ENCODE measurements around the gene TRAPPC2L. TPM values are rescaled to one million over a fixed set of nuclear protein-coding genes. Genes with fewer than 3 reads are reported as not detected.

TRAPPC2L gene
- total and polyA plus RNA-seq, 2 of the 13 experiments (the other 11 are each of a cell fraction or from before 2014, with no cell fraction given), result 96.3 to 107 TPM

- TF ChIP-seq CHD4 (IDR thresholded peaks at IDR 0.05; ENCODE audit: borderline replicate concordance, low read length) (no peak), JUNB (CRISPR knock-in tag; IDR thresholded peaks at IDR 0.05; ENCODE audit: borderline replicate concordance) (no peak), KAT2B (IDR thresholded peaks at IDR 0.05; ENCODE audit: borderline replicate concordance, low read depth, low read length) (no peak), CBFB (CRISPR knock-in tag; IDR thresholded peaks at IDR 0.05) (peak; percentile 76; the same call in 1 of the 2 replicates), ZNF34 (CRISPR knock-in tag; IDR thresholded peaks at IDR 0.05; ENCODE audit: borderline replicate concordance) (peak; percentile 18; the same call in 1 of the 2 replicates), KLF6 (CRISPR knock-in tag; IDR thresholded peaks at IDR 0.05) (peak; percentile 64; the same call in 1 of the 2 replicates), ZNF589 (CRISPR knock-in tag; conservative IDR thresholded peaks at IDR 0.05) (peak; percentile 61; the same call in 1 of the 2 replicates), MLLT10 (CRISPR knock-in tag; IDR thresholded peaks at IDR 0.05) (no peak), CBX1 (IDR thresholded peaks at IDR 0.05; ENCODE audit: low read depth) (peak; percentile 68), ZNF317 (CRISPR knock-in tag; IDR thresholded peaks at IDR 0.05) (peak; percentile 83), ZNF672 (CRISPR knock-in tag; IDR thresholded peaks at IDR 0.05) (no peak), ZNF549 (CRISPR knock-in tag; IDR thresholded peaks at IDR 0.05) (no peak), CHD2 (IDR thresholded peaks at IDR 0.05; ENCODE audit: low read depth, low read length) (no peak), ZNF879 (CRISPR knock-in tag; IDR thresholded peaks at IDR 0.05) (no peak), KDM6A (CRISPR knock-in tag; IDR thresholded peaks at IDR 0.05; ENCODE audit: low read depth) (no peak), KDM4B (CRISPR knock-in tag; IDR thresholded peaks at IDR 0.05) (no peak; the same call in 1 of the 2 replicates), IRX3 (CRISPR knock-in tag; IDR thresholded peaks at IDR 0.05; ENCODE audit: borderline replicate concordance, low read depth) (no peak), FOXM1 (CRISPR knock-in tag; IDR thresholded peaks at IDR 0.05) (no peak), MYNN (CRISPR knock-in tag; IDR thresholded peaks at IDR 0.05; ENCODE audit: low read depth) (peak; percentile 64; the same call in 1 of the 2 replicates), ZNF761 (CRISPR knock-in tag; conservative IDR thresholded peaks at IDR 0.05) (peak; percentile 56; the same call in 1 of the 2 replicates), GZF1 (CRISPR knock-in tag; IDR thresholded peaks at IDR 0.05) (peak; percentile 77; the same call in 1 of the 2 replicates), KDM3A (CRISPR knock-in tag; IDR thresholded peaks at IDR 0.05; ENCODE audit: low read depth) (peak; percentile 31; the same call in 1 of the 2 replicates), ZNF329 (CRISPR knock-in tag; IDR thresholded peaks at IDR 0.05; ENCODE audit: low read depth) (no peak), ZNF225 (CRISPR knock-in tag; IDR thresholded peaks at IDR 0.05) (0 out of 2 replicates have a peak, but pooled peaks have one; percentile 25), NCOA5 (CRISPR knock-in tag; IDR thresholded peaks at IDR 0.05) (no peak), HDAC1 (CRISPR knock-in tag; IDR thresholded peaks at IDR 0.05) (peak; percentile 89)
- TF ChIP-seq, protein P1, sequence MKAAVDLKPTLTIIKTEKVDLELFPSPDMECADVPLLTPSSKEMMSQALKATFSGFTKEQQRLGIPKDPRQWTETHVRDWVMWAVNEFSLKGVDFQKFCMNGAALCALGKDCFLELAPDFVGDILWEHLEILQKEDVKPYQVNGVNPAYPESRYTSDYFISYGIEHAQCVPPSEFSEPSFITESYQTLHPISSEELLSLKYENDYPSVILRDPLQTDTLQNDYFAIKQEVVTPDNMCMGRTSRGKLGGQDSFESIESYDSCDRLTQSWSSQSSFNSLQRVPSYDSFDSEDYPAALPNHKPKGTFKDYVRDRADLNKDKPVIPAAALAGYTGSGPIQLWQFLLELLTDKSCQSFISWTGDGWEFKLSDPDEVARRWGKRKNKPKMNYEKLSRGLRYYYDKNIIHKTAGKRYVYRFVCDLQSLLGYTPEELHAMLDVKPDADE (CRISPR knock-in tag; IDR thresholded peaks at IDR 0.05), result no peak
- TF ChIP-seq, protein P2, sequence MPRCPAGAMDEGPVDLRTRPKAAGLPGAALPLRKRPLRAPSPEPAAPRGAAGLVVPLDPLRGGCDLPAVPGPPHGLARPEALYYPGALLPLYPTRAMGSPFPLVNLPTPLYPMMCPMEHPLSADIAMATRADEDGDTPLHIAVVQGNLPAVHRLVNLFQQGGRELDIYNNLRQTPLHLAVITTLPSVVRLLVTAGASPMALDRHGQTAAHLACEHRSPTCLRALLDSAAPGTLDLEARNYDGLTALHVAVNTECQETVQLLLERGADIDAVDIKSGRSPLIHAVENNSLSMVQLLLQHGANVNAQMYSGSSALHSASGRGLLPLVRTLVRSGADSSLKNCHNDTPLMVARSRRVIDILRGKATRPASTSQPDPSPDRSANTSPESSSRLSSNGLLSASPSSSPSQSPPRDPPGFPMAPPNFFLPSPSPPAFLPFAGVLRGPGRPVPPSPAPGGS (CRISPR knock-in tag; IDR thresholded peaks at IDR 0.05), result no peak; the same call in 1 of the 2 replicates
- TF ChIP-seq, protein P3, sequence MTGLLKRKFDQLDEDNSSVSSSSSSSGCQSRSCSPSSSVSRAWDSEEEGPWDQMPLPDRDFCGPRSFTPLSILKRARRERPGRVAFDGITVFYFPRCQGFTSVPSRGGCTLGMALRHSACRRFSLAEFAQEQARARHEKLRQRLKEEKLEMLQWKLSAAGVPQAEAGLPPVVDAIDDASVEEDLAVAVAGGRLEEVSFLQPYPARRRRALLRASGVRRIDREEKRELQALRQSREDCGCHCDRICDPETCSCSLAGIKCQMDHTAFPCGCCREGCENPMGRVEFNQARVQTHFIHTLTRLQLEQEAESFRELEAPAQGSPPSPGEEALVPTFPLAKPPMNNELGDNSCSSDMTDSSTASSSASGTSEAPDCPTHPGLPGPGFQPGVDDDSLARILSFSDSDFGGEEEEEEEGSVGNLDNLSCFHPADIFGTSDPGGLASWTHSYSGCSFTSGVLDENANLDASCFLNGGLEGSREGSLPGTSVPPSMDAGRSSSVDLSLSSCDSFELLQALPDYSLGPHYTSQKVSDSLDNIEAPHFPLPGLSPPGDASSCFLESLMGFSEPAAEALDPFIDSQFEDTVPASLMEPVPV (CRISPR knock-in tag; IDR thresholded peaks at IDR 0.05), result no peak
Observed at GRCh38 chr16:88856828-88857727, at the start of gene TRAPPC2L, which contains the start of gene GALNS (continued).

Measured in HepG2 (cell line).